IPS-15b (cell line): ENCODE data around the gene RXFP2.

Experiments
- H3K27me3 ChIP-seq: one replicate; pipeline ENCODE4 v1.6.1; 2013; ENCODE audit warnings: low read length; ENCODE audit not compliant: control insufficient read depth, insufficient read depth
- H3K36me3 ChIP-seq: one replicate; pipeline ENCODE4 v1.6.1; 2013; ENCODE audit warnings: low read length; ENCODE audit not compliant: control insufficient read depth, insufficient read depth
- H3K4me1 ChIP-seq: one replicate; pipeline ENCODE4 v1.6.1; 2013; ENCODE audit warnings: mild to moderate bottlenecking, low read length; ENCODE audit not compliant: control insufficient read depth, insufficient read depth
- H3K4me3 ChIP-seq: one replicate; pipeline ENCODE4 v1.5.1; 2013; ENCODE audit warnings: low read depth, low read length
- H3K9ac ChIP-seq: one replicate; pipeline ENCODE4 v1.6.1; 2013; ENCODE audit warnings: low read depth, mild to moderate bottlenecking, low read length
- H3K9me3 ChIP-seq: one replicate; pipeline ENCODE4 v1.6.1; 2013; ENCODE audit warnings: mild to moderate bottlenecking, low read length; ENCODE audit not compliant: control insufficient read depth, insufficient read depth

Gene RXFP2

DNA sequence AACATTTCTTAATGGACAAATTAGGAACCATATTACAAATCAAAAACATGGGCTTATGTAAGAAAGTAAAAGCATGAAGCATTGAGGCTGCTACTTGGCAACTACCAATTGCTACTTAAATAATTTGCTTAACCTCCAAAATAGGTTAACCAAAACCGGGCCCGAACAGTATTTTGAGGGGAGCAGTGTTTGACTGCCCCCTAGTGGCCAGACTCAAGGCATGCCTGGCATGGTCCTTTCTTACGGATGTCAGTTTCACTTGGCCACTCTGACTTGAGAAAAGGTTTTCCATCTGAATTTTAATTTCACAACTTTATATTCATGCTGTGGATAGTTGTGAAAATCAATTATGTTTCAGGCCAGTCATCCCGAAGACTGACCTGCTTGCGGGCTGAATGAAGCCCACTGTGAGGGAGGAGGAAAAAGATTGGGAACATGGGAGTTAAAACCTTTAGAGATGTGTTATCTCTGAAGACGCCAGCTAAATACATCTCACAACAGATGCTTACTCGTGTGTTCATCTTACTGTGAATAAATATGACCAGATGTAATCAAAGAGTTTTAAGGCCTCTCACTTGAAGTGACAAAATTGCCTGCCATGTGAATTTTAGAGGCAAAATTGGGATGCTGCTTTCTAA lies 2.9 kb downstream of the RXFP2 start:
- no peak overlapping the region for H3K4me3 ChIP-seq
- H3K36me3 ChIP-seq = no peaks in the 10 kb centered on the region
- no peaks in the 10 kb centered on the region for H3K27me3 ChIP-seq
- H3K9ac ChIP-seq = no peak overlapping the region
- H3K9me3 ChIP-seq = no peaks in the 10 kb centered on the region
- H3K4me1 ChIP-seq = no peaks in the 10 kb centered on the region

DNA sequence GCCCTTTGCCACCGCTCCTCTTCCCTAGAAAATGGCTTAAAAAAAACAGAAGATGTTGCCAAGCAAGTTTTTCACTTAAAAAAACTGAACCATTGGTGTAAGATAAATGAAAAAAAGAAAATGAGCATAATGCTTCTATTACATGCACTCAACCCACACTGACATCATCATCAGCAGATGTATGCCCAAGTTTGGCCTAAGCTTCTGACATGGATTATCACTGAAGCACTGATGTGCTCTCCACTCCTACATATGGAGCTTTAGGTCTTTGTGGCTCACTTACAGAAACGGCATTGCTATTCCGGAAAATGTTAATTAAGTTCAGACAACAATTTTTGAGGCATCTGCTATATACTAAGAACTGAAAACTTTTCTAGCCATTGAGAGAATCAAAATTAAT lies 8.0 kb downstream of the RXFP2 start:
- H3K9me3 ChIP-seq = no peaks in the 10 kb centered on the region
- H3K27me3 ChIP-seq = no peaks in the 10 kb centered on the region
- H3K36me3 ChIP-seq = no peaks in the 10 kb centered on the region
- no peaks in the 10 kb centered on the region for H3K4me1 ChIP-seq
- H3K9ac ChIP-seq = no peak overlapping the region
- no peak overlapping the region for H3K4me3 ChIP-seq

DNA sequence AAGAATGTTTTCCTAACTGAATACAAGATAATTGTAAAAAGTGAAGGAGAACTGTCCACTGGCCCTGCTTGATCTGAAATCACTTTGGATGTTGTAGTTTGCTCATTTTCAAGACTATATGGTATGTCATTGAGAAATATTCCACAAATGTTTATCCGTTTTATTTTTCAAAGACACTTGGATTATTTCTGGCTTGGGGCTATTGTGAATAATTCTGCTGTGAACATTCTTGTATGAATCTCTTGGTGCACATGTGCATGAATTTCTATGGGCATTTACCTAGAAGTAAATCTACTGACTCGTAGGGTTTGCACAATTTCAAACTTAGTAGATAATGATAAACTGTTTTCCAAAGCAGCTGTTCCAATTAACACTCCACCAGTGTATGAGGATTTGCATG lies 8.6 kb downstream of the RXFP2 start:
- H3K4me3 ChIP-seq = no peak overlapping the region
- H3K36me3 ChIP-seq = no peaks in the 10 kb centered on the region
- no peak overlapping the region for H3K9ac ChIP-seq
- no peaks in the 10 kb centered on the region for H3K27me3 ChIP-seq
- H3K9me3 ChIP-seq = no peaks in the 10 kb centered on the region
- H3K4me1 ChIP-seq = no peaks in the 10 kb centered on the region

DNA sequence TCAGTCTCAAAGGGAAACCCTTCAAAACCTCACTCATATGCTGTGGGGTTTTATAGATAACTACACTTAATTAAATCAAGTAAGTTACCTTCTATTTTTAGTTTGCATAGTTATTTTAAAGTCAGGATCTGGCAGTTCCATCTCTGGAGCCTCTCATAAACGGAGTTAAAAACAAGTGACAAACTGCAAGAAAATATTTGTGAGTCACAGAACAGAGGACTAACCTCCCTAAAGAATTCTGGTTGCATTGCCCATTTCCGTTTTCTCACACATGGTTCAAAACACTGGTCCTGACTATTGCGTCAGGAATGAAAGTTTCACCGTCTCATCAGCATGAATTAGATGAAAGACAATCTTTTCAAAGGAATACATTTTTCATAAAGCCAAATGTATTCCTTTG lies 10.6 kb downstream of the RXFP2 start:
- Histone ChIP-seq H3K9ac (no peak overlapping the region), H3K9me3 (no peaks in the 10 kb centered on the region), H3K4me1 (no peaks in the 10 kb centered on the region), H3K4me3 (no peak overlapping the region), H3K36me3 (no peaks in the 10 kb centered on the region), H3K27me3 (no peaks in the 10 kb centered on the region)

DNA sequence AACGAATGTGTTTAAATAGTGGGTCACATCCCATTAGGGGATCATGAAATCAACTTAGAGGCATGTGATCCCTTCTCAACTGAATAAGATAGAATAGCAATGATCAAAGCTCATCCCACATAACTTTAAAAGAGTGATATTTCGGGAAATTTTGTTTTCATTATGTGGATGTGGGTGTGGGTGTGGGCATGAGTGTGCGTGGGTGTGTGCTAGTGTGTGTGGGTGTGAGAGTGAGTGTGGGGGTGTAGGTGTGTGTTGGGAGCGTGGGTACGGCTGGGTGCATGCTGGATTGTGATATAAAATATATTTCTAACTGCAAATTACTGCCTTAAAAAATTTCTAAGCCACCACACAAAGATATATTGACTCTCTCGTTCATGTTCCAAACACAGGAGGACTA lies 15.9 kb downstream of the RXFP2 start:
- Histone ChIP-seq H3K9ac (no peak overlapping the region), H3K27me3 (no peaks in the 10 kb centered on the region), H3K36me3 (no peaks in the 10 kb centered on the region), H3K4me3 (no peak overlapping the region), H3K4me1 (no peaks in the 10 kb centered on the region), H3K9me3 (no peaks in the 10 kb centered on the region)

DNA sequence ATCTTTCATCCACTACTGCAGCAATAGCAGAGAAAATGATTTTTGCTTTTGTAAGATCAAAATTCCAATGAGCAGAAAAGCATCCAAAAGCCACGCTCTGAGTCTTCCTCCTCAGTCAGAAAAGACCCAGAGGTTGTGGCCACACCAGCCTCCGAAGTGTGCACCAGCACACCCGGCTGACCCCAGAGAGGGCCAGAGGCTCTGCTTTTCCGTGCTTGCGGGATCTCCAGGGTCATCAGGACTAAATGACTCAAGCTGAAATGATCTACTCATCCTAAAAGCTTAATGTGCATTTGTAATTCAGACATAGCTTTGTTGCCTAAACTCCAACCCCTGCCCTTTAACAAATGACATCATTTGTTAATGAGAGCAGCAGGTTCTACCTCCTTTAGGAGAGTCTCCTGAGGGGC lies 16.5 kb downstream of the RXFP2 start:
- Histone ChIP-seq H3K9ac (no peak overlapping the region), H3K36me3 (no peaks in the 10 kb centered on the region), H3K4me1 (no peaks in the 10 kb centered on the region), H3K9me3 (no peaks in the 10 kb centered on the region), H3K4me3 (no peak overlapping the region), H3K27me3 (no peaks in the 10 kb centered on the region)

DNA sequence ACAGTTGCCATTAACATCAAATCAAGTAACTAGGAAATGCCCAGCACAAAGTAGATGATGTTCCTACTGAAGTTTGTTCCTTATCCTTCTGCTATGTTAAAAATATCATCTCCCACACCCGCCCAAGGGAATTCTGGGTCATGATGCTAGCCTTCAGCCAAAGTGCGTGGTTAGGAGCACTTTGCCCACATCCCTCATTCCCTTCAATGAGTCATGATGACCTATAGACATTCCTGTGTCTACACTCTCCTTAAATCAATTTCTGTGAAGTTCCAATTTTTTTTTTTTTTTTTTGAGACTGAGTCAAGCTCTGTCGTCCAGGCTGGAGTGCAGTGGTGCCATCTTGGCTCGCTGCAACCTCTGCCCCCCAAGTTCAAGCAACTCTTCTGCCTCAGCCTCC lies 17.0 kb downstream of the RXFP2 start:
- no peak overlapping the region for H3K9ac ChIP-seq
- H3K27me3 ChIP-seq = no peaks in the 10 kb centered on the region
- H3K4me3 ChIP-seq = no peak overlapping the region
- no peaks in the 10 kb centered on the region for H3K9me3 ChIP-seq
- H3K4me1 ChIP-seq = no peaks in the 10 kb centered on the region
- H3K36me3 ChIP-seq = no peaks in the 10 kb centered on the region

DNA sequence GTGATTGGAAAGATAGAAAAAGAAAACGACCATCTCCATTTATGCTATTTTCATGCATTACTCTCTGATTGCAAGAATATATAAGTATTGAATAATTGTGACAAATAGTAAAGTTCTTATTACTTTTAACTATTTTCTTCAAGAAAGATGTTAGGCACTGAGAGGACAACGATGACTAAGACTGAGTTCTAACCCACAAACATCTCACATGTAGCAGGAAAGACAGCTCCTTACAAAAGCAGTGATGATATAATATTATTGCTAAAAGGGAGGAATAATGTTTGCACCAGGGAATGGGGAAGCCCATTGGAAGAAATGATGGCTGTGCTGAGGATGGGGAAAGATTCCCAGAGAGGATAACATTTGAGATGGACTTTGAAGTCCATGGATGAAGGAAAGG lies 22.6 kb downstream of the RXFP2 start:
- no peaks in the 10 kb centered on the region for H3K9me3 ChIP-seq
- H3K4me1 ChIP-seq = peaks cover 3% of the 10 kb centered on the region
- H3K36me3 ChIP-seq = no peaks in the 10 kb centered on the region
- no peak overlapping the region for H3K4me3 ChIP-seq
- H3K27me3 ChIP-seq = no peaks in the 10 kb centered on the region
- no peak overlapping the region for H3K9ac ChIP-seq

DNA sequence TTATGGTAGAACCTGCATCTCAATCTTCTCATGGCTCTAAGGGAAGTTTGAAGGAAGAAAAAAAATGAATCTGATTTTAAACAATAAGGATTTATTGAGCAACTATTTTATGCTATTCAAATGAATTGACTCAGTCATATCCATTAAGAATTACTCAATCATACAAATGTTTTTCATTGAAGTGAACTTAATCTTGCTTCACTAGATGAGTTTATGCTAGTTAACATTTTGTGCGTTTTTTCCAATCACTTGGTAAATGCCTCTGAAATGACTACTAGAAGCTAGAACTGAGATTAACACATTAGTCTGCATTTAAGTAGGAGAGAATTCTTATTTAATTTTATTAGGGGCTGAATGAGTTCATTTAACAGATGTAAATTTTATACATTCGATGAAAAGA lies 25.2 kb downstream of the RXFP2 start:
- H3K9ac ChIP-seq = no peak overlapping the region
- no peaks in the 10 kb centered on the region for H3K36me3 ChIP-seq
- no peaks in the 10 kb centered on the region for H3K27me3 ChIP-seq
- H3K9me3 ChIP-seq = no peaks in the 10 kb centered on the region
- H3K4me1 ChIP-seq = peaks cover 3% of the 10 kb centered on the region
- H3K4me3 ChIP-seq = no peak overlapping the region

DNA sequence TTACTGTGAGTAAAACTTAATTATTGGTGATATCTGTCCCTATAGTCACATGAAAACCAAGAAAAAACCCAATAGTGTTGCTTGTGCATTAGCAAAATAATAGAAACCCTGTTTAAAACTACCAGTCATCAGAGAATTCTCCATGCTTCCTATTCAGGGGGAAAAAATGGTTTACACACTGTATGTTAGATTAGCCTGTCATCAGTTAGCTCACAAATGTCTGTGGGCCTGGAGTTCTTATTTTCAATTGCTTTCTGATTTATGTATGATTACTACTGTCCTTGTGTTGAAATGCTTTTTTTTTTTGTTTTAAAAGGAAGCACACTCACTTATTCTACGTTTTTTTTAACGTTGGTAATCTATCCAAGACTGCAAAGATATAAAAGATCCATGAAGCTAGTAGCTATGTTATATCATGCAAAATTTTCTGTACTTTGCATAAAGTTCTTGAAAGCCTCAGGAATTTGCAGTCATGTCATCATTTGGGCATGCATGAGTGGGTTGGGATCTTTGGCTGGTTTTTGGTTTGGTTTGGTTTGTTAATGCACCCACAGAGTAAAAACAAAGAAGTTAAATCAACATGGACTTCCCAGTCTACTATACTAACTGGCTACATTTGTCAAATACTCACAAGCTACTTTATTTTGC lies 25.9 kb downstream of the RXFP2 start:
- H3K27me3 ChIP-seq = no peaks in the 10 kb centered on the region

DNA sequence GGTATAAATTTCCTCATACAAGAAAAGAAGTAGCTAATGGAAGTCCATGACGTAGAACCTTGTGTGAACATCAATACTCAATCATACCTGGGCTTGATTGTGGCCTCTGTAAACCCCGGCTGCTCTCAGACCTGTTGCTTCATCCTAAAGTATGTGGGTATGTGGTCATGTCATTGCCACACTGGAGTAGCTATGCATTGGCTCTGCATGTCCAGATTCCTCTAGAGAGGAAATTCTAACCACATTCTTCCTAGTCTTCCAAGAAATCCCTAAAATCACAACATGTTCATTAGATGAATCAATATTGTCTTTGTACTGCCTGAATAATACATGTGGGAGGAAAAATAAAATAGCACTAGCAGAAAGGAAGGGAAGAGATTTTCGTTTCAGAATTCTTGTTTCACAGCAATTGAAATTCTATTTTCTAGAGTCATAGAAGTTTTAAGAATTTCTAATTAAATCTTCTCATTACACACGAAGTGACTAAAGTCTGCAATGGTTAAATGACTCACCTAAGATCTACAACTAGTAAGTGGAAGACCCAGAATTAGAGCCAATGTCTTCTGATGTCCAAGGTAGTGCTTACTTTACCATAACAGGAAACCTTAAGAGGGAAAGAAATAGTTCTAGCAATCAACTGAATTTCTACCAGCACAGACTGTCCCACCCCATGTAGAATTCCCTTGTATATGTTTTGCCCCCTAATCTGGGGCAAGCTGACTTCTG lies 28.0 kb downstream of the RXFP2 start:
- Histone ChIP-seq H3K27me3 (no peaks in the 10 kb centered on the region), H3K4me3 (no peak overlapping the region), H3K9ac (no peak overlapping the region), H3K4me1 (peaks cover 3% of the 10 kb centered on the region), H3K36me3 (no peaks in the 10 kb centered on the region), H3K9me3 (no peaks in the 10 kb centered on the region)

More for the DNA sequence above, 25.9 kb downstream of the RXFP2 start:
- no peaks in the 10 kb centered on the region for H3K9me3 ChIP-seq
- peaks cover 3% of the 10 kb centered on the region for H3K4me1 ChIP-seq
- no peak overlapping the region for H3K9ac ChIP-seq
- H3K36me3 ChIP-seq = no peaks in the 10 kb centered on the region
- no peak overlapping the region for H3K4me3 ChIP-seq

DNA sequence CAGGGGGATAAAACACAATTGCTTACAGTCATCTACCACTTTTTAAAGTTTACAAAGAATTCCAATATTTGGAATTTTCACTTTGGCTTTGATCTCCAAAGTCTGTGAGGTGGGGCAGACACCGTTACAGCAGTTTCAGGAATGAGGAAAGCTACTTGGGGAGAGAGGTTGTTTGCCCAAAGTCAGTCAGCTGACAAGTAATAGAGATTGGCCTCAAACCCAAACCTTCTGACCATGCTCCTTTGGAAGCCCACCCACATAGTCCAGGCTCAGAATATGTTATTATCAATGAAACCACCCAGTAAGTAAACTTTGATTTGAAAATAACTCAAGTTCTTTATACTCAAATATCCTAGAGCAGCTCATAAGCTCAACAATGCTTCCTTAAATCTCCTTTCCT lies 29.0 kb downstream of the RXFP2 start:
- Histone ChIP-seq H3K27me3 (no peaks in the 10 kb centered on the region), H3K9me3 (no peaks in the 10 kb centered on the region)

More for the DNA sequence above, 29.0 kb downstream of the RXFP2 start:
- H3K9ac ChIP-seq = no peak overlapping the region
- H3K4me1 ChIP-seq = peaks cover 3% of the 10 kb centered on the region
- H3K36me3 ChIP-seq = no peaks in the 10 kb centered on the region
- no peak overlapping the region for H3K4me3 ChIP-seq
